Ovary (tissue), 9 donors: ENCODE measurements around the gene NACA. TPM values are rescaled to one million over a fixed set of nuclear protein-coding genes. Genes with fewer than 3 reads are reported as not detected.
"Not testable (repeated sequence)": the region's sequence is repeated elsewhere in the genome, so short reads cannot be mapped to it uniquely, and the experiment has no call there.

ENCODE experiments used
- DNase-seq, 5 donors: peaks; one replicate each; pipeline ENCODE4 v3.0.0-alpha.2; 2019 to 2020
- H3K27ac ChIP-seq, 2 donors: fragments of 200-600 bp; one replicate each; pipeline versions ENCODE4 v1.5.1 to v1.8.0; 2019 to 2022
- H3K27me3 ChIP-seq: fragments of 200-600 bp; one replicate; pipeline ENCODE4 v1.8.0; 2022
- H3K36me3 ChIP-seq: fragments of 200-600 bp; sonication (generic); one replicate; pipeline ENCODE4 v1.5.1; 2019
- H3K4me1 ChIP-seq: one replicate; pipeline ENCODE4 v1.8.1; 2013; ENCODE audit warnings: mild to moderate bottlenecking, moderate library complexity; ENCODE audit not compliant: insufficient read depth
- H3K4me3 ChIP-seq: fragments of 200-600 bp; sonication (generic); one replicate; pipeline ENCODE4 v1.5.1; 2017
- H3K9me3 ChIP-seq, 2 donors: fragments of 200-600 bp in 1 of 2; sonication (generic) in 1 of 2; one replicate each; pipeline versions ENCODE4 v1.5.1 to v1.8.1; 2013 to 2019; ENCODE audit warnings: mild to moderate bottlenecking in 1 of 2, moderate library complexity in 1 of 2
- CTCF ChIP-seq, 3 donors: fragments of 450-650 bp in 2 of 3; fragments of 200-600 bp in 1 of 3; IDR thresholded peaks; one replicate each; pipeline versions ENCODE4 v1.5.1 to v1.8.0; 2016 to 2022; ENCODE audit warnings: antibody characterized with exemption in 3 of 3, mild to moderate bottlenecking in 1 of 3
- EP300 ChIP-seq: sonication (generic); formaldehyde crosslinking; IDR thresholded peaks from one replicate; pipeline ENCODE4 v1.6.1; 2017; ENCODE audit warnings: antibody characterized with exemption
- POLR2A ChIP-seq: fragments of 450-650 bp; IDR thresholded peaks from one replicate; pipeline ENCODE4 v1.6.1; 2017; ENCODE audit warnings: antibody characterized with exemption, mild to moderate bottlenecking, moderate library complexity
- WGBS, 3 donors: extraction: QIAGEN DNeasy Blood & Tissue Kit in 1 of 3; methylation state at CpG; one replicate each; pipeline versions ENCODE4 v1.1.5 to v1.1.7; 2013 to 2017; 5-methylcytosine and 5-hydroxymethylcytosine counted together
- intact Hi-C, 4 donors: fragments of 100-400 bp; cut with DNase I; formaldehyde crosslinking; loops; one replicate each; pipeline versions ENCODE4 v1.11.0 to v1.15.1; 2022 to 2023
- polyA plus RNA-seq, 2 donors: library from polyadenylated mRNA; stranded (reverse); fragments of 200-250 nt in 1 of 2; fragments of 350-450 nt in 1 of 2; fragmentation: Illumina TruSeq in 1 of 2; extraction: RNeasy Lipid Tissue Mini Kit (QIAGEN cat#74804) in 1 of 2; gene quantifications; one replicate each; pipeline ENCODE4 v1.2.3, GENCODE V29; 2013 to 2014
- total RNA-seq, 7 donors: library from RNA; depleted of rRNA in 2 of 7; stranded (reverse); fragments of >200 nt in 2 of 7; fragmentation: NEBNext Ultra II Directional in 3 of 7; extraction: Animal tissue kit (Norgen Biotek cat#: 25700) in 3 of 7; gene quantifications; one replicate each; pipeline versions ENCODE4 v1.1.0 to v1.2.4, GENCODE V29; 2016 to 2023
- donor health status: DM: no; HTN: no; CAD: no; lungs with moderate emphysema.
- donor health status: DM: no; HTN: no; CAD: no.
- donor health status: Bipolar disorder and iron deficiency.
- donor health status: DM: yes; HTN: yes; CAD: no.
- donor health status: DM: no; HTN: no; CAD: no.
- donor health status: DM: yes; HTN: yes; CAD: no.

The NACA gene
- total and polyA plus RNA-seq, 9 donors, result 1,240 to 3,183 (median 1,830) TPM

DNA sequence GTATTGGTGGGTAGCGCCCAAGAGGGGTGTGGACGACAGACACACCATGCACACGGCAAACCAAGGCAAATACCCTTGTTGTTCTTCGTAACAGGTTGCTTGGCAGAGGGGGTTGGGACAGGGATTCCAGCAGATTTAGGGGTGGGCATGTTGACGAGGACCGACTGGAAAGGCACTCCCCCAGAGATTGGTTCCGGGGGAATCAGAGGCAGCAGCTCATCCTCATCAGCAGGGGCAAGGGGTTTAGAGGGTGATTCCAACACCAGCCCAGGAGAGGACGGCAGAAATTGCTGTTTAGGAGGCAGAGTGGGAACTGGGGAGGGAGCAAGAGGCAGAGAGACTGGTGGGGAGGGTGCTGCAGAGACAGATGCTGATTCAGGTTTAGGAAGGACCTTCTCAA lies 9.3 kb downstream of the NACA start:
- intact Hi-C loops, result no loop called here
- Histone ChIP-seq H3K27me3 (no peaks in the 10 kb centered on the region), H3K4me1 (peaks cover 7% of the 10 kb centered on the region), H3K9me3 (no peaks in the 10 kb centered on the region), H3K27ac (no peak overlapping the region), H3K4me3 (no peak overlapping the region), H3K36me3 (no peaks in the 10 kb centered on the region)
- TF ChIP-seq CTCF (IDR thresholded peaks at IDR 0.05) (no peak), POLR2A (no peak), EP300 (no peak)
- 60 to 63% (median 61%) methylated on average over 8 of the region's 8 CpGs for WGBS, 3 donors
- DNase-seq, result peak in 1 of 5 donors; percentile 17

DNA sequence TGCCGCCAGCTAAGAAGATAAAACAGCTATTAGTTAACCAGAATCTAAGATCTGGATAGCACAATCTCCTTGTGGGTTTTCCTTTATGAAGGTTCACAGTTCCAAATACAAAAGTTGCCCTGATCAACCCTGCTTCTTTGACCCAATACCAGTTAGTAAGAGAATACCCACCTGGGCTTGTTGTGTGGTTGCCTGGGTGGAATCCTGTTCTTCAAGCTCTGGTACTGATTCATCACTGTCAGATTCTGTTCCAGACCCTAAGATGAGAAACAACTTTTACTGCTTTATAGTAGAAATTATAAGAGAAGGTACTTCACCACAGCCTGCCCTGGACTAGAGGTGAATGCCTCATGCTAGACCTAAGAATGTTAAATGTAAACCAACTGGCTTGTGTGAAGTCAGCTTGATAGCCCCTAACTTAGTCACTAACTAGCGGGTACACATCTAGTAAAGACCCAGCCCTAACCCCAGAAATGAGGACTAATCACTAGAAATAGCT lies 10.6 kb downstream of the NACA start:
- intact Hi-C loops, result no loop called here
- H3K27me3 ChIP-seq, result no peaks in the 10 kb centered on the region

DNA sequence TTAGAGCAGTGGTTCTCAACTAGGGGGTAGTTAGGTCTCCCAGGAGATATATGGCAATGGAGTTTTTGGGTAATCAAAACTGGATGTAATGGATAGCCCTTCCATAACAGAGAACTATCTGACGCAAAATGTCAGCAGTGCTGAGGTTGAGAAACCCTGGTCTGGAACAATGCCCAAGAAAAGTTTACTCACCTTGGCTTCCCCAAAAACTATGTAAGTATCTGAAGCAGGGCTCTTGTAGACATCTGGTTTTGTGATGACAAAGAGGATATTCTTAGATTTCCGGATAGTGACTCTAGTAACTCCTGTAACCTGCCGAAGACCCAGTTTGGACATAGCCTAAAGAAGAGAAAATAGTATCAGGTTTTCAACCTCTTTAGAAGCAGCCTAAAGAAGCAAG lies 11.8 kb downstream of the NACA start:
- 86 to 90% (median 88%) methylated on average over 3 of the region's 3 CpGs for WGBS, 3 donors
- TF ChIP-seq POLR2A, result no peak
- TF ChIP-seq CTCF (IDR thresholded peaks at IDR 0.05), result no peak
- TF ChIP-seq EP300, result no peak
- intact Hi-C loops, result no loop called here

More for the DNA sequence above, 10.6 kb downstream of the NACA start:
- 87 to 97% (median 94%) methylated on average over 2 of the region's 2 CpGs for WGBS, 3 donors
- Histone ChIP-seq H3K36me3 (no peaks in the 10 kb centered on the region), H3K9me3 (no peaks in the 10 kb centered on the region), H3K4me3 (no peak overlapping the region), H3K4me1 (no peaks in the 10 kb centered on the region), H3K27ac (no peak overlapping the region)
- TF ChIP-seq POLR2A (no peak), EP300 (no peak), CTCF (IDR thresholded peaks at IDR 0.05) (no peak)
- no peak for DNase-seq

GRCh38 chr12:56709759-56710376 lies 15.2 kb downstream of the NACA start:
- WGBS, 3 donors, result 46 to 74% (median 58%) methylated on average over 5 of the region's 5 CpGs
- Histone ChIP-seq H3K27ac (no peak overlapping the region), H3K36me3 (no peaks in the 10 kb centered on the region), H3K4me3 (no peak overlapping the region), H3K9me3 (no peaks in the 10 kb centered on the region), H3K27me3 (no peaks in the 10 kb centered on the region), H3K4me1 (no peaks in the 10 kb centered on the region)
- TF ChIP-seq POLR2A, result no peak
- no peak for TF ChIP-seq CTCF (IDR thresholded peaks at IDR 0.05)
- no peak for TF ChIP-seq EP300
- intact Hi-C loops, result no loop called here
- peak in 1 of 5 donors; percentile 9 for DNase-seq

More for the DNA sequence above, 11.8 kb downstream of the NACA start:
- Histone ChIP-seq H3K4me1 (no peaks in the 10 kb centered on the region), H3K4me3 (no peak overlapping the region), H3K36me3 (no peaks in the 10 kb centered on the region), H3K27me3 (no peaks in the 10 kb centered on the region), H3K9me3 (no peaks in the 10 kb centered on the region), H3K27ac (no peak overlapping the region)
- DNase-seq, result no peak

DNA sequence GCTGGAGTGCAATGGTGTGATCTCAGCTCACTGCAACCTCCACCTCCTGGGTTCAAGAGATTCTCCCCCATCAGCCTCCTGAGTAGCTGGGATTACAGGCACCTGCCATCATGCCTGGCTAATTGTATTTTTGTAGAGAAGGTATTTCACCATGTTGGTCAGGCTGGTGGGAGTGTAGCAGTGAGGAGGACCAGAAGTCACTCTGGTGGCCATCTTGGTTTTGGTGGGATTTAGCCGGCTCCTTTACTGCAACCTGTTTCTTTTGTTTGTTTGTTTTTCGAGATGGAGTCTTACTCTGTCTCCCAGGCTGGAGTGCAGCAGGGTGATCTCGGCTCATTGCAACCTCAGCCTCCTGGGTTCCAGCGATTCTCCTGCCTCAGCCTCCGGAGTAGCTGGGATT lies 20.6 kb downstream of the NACA start:
- 80 to 86% (median 80%) methylated on average over 5 of the region's 5 CpGs for WGBS, 3 donors
- H3K27me3 ChIP-seq, H3K4me3 ChIP-seq, H3K9me3 ChIP-seq, H3K36me3 ChIP-seq, H3K4me1 ChIP-seq, H3K27ac ChIP-seq, intact Hi-C loops: not testable (repeated sequence)
- DNase-seq, result peak in 1 of 5 donors; percentile 5
